Measurements from ENCODE around the gene RSPO1.
"Not testable (repeated sequence)": the region's sequence is repeated elsewhere in the genome, so short reads cannot be mapped to it uniquely, and the experiment has no call there.

RSPO1 gene

GRCh38 chr1:37612186-37612585 lies 22.5 kb downstream of the RSPO1 start:
- DNase-seq = no peak

GRCh38 chr1:37609994-37610393 lies 24.7 kb downstream of the RSPO1 start:
- DNase-seq = no peak

- DNase-seq = no peak
These were observed 25.7 kb downstream of the RSPO1 start for GRCh38 chr1:37609002-37609401.

GRCh38 chr1:37606481-37607263 lies 28.0 kb downstream of the RSPO1 start:
- no peak for DNase-seq

DNA sequence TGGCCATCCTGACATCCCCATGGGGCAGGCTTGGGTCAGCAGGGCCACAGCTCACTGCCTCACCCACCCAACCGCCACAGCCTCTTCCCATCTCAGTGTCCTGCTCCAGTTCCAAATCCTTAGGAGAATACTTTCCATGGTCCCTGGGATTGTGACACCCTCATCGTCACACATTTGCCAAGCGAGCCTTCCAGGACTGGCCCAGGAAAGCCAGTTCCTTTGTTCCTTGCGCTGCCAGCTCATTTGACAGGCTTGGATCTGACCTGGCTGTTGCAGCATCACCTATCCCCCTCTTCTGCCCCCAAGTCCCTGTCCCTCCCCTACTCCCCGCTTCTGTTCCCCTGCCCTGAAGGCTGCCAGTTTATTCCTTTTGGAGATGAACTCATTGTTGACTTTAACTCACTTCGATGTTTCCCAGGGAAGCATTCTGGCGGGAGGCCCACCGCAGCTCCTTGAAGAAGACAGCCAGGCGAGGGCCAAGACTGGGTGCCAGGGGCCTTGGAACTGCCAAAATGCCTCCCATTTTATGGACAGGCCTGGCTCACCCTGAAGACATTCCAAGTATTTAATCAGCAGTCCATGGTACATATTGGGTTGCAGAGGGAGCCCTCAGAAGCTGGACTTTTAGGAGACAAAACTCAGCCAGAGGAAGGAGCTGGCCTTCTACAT lies 28.8 kb downstream of the RSPO1 start:
- no peak for DNase-seq

DNA sequence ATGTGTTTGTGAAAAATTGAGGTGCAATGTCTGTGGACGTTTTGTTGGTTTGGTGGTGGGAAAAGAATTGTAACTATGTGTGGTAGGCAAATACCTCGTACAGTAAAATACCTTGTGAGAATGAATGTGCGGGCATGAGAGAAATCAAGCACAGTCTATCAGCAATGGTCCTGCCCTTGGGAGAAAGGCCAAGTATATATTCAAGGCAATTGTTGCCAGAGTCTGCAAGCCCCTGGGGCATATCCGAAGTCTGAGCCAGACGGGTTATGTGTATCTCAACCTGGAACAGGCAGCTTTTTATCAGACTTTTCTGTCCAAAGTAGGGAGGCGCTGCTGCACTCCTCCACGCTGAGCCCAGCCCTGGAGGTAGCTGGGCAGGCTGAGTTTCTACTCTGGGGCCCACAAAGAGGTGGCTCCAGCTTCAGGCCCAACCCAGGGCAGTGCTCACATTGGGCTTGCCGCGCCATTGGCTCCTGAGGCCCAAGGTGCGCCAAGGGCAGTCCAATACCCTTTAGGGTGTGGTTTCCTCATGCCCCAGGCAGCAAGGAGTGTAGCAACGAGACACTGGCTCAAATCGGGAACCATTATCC lies 29.5 kb downstream of the RSPO1 start:
- DNase-seq = no peak

GRCh38 chr1:37602750-37603694 lies 31.7 kb downstream of the RSPO1 start:
- no peak for DNase-seq

DNA sequence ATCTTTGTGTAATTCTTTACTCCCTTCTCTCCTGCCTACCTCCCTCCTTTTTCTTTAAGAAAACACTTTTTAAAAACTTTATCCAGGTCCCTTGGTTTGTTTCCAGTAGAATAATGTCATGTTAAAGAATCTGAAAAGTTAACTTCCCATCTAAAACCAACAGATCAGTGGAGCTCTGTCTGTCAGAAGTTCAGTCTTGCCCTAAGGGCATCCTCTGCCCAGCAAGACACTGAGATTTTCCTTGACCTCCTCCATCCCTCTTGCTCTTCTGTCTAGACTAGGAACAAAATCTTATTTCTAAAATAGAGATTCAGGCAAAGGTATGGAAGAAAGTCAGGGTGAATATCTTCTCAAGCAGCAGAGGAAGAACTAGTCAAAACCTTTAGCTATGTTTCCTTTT lies 33.3 kb downstream of the RSPO1 start:
- no peak for DNase-seq

DNA sequence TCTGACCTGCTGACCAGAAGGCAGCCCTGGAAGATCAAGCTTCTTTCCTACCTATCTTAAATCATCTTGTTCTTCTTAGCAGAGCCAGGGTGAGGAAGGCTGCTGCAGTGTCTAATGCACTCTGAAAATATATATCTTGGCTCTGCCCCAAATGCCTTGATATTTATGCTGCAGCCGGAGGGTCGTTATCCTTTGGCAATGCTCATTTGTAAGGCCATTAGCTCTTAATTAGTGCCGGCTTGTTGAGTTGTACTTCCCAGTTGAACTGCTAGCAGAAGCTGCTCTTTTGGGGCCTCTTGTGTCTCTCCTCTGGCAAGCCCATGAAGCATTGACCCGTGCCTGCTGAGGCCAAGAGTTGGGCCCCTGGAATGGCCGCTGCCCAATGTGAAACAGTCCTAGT lies 34.8 kb downstream of the RSPO1 start:
- DNase-seq = no peak

GRCh38 chr1:37596182-37596667 lies 38.5 kb downstream of the RSPO1 start:
- DNase-seq = no peak

- peak; percentile 89 for DNase-seq
These were observed 39.1 kb downstream of the RSPO1 start, which contains the start of gene GNL2 for GRCh38 chr1:37595440-37596181. TSS of gene GNL2 (minus strand) at chr1:37595937. CDS start at chr1:37595822, 115 bp downstream.

GRCh38 chr1:37593726-37594125 lies 41.0 kb downstream of the RSPO1 start:
- DNase-seq = no peak

DNA sequence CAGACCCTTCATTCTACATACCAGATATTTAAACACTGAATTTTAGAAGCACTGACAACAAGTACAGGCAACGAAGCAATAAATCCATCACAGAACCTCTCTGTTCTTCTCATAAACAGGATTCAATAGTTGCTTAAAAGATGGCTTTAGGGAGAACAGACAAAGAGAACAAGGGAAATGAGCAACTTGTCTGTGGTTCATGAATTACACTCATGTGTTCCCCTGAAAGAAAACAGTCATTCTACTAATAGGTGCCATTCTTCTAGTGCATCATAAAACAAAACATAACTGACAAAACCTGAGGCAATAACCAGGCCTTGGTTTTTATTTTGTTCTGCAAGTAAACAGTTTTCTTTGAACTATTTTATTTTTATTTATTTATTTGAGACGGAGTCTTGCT lies 45.8 kb downstream of the RSPO1 start:
- DNase-seq = no peak

DNA sequence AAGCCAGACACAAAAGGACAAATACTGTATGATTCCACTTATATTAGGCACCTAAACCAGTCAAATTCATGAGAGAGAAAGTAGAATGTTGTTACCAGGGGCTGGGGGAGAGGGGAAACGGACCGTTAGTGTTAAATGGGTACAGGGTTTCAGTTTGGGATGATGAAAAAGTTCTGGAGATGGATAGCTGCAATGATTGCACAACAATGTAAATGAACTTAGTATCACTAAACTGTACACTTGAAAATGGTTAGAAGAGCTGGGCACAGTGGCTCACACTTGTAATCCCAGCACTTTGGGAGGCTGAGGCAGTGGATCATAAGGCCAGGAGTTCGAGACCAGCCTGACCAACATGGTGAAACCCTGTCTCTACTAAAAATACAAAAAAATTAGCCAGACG lies 50.1 kb downstream of the RSPO1 start:
- DNase-seq = not testable (repeated sequence)

DNA sequence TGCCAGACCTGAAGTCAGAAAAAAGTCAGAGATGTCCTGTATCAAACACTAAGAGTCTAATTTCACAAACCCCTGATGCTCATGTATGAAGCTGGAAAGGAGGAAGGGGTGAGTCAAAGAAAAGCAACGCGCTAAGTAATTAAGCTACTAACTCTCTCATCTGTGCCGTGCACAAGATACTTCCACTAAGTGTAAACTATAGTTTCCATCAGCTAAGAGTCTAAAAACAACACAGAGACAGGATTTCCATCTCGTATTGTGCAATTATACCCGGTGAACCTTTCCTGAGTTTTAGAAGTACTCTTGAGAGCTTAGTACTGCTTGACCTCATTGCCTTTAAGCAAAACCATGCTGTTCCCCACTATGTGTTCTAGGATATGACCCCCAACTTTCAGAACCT lies 59.0 kb downstream of the RSPO1 start:
- DNase-seq = no peak

GRCh38 chr1:37574834-37575480 lies 59.7 kb downstream of the RSPO1 start:
- no peak for DNase-seq

GRCh38 chr1:37570528-37571334 lies 64.0 kb downstream of the RSPO1 start:
- no peak for DNase-seq

GRCh38 chr1:37567023-37567422 lies 67.7 kb downstream of the RSPO1 start:
- no peak for DNase-seq

DNA sequence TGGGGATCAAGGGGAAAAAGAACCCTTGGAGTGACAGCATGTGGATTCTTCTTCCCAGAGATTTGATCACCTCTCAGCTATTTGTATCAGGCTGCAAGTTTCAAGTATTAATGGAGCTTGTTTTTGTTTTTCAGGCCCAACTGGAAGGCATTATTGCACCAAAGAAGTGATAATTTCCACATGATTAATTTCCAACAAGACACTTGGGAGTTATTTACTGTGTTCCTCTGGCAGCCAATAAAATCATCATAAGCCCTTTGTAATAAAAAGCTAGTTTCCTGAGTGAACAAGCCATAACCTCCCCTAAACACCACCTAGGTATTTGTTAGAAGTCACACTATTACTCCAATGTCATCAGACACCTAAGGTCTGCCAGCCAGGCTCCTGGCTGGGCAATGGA lies 69.8 kb downstream of the RSPO1 start:
- DNase-seq = no peak

- no peak for DNase-seq
These were observed 71.7 kb downstream of the RSPO1 start for GRCh38 chr1:37562984-37563383.
